Fibroblast of skin of left biceps (primary cell): ENCODE data around the gene OSBPL2.

Source experiments
- DNase-seq, 2 experiments: peaks; one replicate each; pipeline ENCODE4 v3.0.0-alpha.2; 2013; ENCODE audit warnings: low read depth in 2 of 2

Gene OSBPL2

DNA sequence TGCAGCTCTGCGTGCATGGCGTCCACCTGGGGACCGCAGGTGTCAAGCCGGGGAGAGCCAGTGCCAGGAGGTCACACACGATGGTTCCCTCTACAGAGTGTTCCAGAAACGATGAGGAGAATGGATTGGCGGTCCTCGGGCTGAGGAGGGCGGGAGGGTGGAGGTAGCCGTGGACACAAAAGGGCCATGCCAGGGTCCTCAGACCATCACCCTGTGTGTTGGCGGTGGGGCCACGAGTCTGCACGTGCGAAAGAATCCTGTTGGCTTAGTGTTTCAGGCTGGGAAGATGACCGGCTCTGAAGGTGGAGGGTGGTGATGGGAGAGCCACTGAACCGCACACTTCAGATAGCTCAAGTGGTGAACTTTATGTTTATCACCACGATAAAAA lies 31.9 kb upstream of the OSBPL2 start:
- no peak for DNase-seq

GRCh38 chr20:62208061-62208794 lies 30.1 kb upstream of the OSBPL2 start:
- DNase-seq, result no peak

- DNase-seq, result no peak
Observed at GRCh38 chr20:62208795-62209755, 29.2 kb upstream of the OSBPL2 start.

- no peak for DNase-seq
Observed at GRCh38 chr20:62209850-62210495, 28.3 kb upstream of the OSBPL2 start.

- no peak for DNase-seq
Observed at GRCh38 chr20:62210496-62210855, 27.8 kb upstream of the OSBPL2 start.

GRCh38 chr20:62211216-62211615 lies 27.1 kb upstream of the OSBPL2 start:
- DNase-seq, result no peak

DNA sequence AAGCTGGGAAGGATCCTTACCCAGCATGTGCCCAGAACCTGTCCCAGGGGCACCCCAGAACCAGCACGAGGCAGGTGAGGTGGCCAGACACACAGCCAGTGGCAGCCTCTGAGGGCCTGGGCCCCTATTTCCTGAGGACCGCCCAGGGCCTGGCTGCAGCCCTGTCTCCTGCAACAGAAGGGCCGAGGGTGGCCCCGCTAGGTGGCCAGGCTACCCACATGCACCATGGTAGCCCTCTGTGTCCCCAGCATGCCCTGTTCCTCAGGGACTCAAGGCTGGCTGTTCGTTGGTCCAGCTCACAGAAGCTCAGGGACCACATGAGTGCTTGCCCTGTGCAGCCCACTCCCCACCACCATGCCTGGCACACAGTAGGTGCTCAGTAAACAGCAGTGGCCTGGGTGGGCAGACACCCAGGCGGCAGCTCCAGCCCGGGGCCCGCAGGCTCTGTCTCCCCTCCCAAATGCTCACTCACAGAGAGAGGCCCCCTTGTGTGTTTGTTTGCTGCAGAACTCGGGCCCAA lies 26.5 kb upstream of the OSBPL2 start:
- no peak for DNase-seq

DNA sequence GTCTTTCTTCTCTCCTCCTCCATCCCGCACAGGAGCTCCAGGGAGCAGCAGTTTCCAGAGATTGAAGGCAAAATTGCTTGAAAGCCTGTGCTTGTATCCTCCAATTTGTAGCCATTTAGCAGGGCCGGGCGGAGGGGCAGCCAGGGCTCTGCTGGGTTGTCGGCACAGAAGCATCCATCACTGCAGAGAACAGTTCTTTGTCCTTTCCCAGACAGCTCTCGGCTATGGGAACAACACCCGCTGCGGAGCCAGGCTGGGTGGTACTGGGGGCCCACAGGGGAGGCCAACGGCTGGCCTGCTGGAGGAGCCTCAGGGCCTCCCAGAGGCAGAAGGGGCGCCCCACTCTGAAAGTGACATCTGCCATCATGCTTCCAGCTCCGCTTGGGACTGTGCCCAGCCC lies 26.0 kb upstream of the OSBPL2 start:
- DNase-seq, result no peak

- DNase-seq, result no peak
Observed at GRCh38 chr20:62214067-62214466, 24.3 kb upstream of the OSBPL2 start.

DNA sequence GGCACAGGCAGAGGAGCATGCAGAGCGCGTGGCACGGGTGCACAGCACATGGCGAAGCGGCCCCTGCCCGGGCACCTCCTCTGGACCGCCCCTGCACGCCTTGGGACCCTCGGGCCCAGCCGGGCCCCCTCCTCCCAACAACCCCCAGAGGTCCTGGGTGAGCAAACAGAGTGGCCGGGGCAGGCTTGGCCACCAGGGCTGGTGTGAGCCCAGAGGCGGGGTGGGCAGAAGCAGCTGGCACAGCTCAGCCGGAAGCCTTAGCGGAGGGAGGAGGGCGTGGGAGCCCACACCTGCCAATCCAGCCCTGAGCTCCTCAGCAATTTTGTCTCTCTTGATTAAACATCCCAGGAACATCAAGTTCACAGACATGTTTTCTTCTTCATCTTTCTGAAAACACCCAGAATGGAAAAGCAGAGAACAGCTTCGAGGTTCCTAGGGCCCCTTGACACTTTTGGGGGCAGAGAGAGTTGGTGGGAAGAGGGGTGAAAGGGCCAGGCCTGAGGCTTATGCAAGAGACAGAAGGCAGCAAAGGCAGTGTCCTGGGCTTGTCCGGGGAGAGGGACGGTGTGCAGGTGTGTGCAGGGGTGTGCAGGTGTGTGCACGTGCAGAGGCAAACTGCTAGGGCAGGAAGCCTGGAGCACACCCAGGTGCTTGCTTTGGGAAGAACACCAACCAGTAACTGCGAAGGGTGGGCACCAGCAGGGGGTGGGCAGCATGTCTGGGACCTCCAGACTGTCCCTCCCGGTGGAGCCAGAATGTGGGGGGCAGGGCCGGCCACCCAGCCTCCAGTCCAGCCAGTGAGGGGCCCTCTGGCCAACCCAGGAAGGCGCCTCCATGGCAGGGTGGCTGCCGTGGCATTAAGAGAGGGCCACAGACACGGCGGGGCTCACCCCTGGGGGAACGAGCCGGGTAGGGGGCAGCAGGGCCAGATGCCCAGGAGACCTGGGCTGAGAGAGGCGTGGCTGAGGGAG lies 23.0 kb upstream of the OSBPL2 start:
- no peak for DNase-seq

- DNase-seq, result no peak
Observed at GRCh38 chr20:62215991-62216635, 22.2 kb upstream of the OSBPL2 start.

DNA sequence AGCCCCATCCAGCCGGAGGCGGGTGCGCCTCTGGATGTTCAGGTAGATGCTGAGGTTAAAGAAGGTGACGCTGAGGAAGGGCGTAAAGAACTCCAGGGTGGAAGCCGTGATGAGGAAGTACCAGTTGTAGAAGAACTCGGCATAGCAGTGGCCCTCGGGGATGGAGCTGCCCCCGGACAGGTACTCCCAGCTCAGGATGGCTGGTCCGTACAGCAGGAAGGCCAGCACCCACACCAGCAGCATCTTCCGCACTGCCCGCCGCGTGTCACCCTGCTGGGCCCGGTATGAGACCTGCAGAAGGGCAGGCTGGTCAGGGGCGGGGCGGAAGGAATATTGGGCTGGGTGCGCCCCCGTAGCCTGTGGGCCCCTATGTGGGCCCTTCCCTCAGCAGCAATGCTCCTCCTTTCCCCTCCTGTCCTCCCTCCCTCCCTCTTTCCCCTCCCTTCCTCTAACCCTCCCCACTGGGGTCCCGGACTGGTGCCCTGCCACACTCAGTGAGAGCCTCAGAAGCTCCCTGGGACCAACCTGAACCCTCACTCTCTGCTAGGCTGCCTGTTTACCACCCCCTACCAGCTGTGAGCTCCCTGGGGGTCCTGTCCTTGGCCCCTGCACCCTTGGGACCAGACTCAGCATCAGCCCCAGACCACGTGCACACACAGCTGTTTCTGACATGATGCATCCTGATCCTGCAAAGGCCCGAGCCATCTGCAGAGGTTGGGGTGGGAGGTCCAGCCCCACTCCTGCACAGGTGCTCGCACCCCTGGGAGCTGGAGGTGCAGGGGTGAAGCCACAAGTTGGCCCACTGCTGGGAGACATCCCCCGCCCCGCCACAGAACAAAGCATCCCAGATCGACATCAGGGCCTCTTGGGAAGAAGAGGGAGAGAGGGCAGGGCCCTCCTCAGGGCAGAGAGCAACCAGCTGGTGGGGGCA lies 21.4 kb upstream of the OSBPL2 start:
- no peak for DNase-seq

DNA sequence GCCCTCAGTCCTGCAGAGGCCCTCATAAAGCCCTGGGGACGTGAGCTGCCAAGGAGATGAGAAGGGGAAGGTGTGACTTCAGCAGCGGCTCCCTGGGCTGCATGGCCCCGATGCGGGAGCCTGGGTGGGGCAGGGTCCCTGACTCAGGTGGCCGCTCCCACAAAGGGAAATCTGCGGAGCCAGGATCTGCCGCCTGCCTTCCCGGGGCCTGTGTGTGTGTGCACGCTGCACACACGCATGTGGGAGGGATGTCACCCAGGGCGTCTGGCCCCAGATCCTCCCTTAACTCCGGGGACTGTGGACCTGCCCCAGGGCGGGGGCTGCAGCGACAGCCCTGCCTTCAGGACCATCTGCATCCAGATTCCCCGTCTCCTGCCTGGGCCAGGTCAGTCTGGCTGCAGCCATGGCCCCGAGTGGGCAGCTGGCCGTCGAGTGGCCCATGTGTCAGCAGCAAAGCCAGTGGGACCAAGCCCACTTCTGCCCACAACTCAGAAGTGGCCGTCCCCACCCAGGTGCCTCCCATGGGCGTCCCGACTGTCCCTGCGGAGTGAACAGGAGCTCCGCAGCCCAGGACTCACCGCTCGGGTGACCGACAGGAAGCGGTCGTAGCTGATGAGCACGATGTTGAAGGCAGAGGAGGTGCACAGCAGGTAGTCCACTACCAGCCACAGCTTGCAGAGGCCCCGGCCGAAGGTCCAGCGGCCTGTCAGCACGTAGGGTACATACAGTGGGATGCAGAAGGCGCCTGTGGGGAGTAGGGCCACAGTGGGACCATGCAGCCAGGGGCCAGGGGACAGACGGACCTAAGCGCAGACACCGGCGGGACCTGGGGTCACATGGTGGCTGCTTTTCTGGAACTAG lies 20.2 kb upstream of the OSBPL2 start:
- DNase-seq, result no peak

DNA sequence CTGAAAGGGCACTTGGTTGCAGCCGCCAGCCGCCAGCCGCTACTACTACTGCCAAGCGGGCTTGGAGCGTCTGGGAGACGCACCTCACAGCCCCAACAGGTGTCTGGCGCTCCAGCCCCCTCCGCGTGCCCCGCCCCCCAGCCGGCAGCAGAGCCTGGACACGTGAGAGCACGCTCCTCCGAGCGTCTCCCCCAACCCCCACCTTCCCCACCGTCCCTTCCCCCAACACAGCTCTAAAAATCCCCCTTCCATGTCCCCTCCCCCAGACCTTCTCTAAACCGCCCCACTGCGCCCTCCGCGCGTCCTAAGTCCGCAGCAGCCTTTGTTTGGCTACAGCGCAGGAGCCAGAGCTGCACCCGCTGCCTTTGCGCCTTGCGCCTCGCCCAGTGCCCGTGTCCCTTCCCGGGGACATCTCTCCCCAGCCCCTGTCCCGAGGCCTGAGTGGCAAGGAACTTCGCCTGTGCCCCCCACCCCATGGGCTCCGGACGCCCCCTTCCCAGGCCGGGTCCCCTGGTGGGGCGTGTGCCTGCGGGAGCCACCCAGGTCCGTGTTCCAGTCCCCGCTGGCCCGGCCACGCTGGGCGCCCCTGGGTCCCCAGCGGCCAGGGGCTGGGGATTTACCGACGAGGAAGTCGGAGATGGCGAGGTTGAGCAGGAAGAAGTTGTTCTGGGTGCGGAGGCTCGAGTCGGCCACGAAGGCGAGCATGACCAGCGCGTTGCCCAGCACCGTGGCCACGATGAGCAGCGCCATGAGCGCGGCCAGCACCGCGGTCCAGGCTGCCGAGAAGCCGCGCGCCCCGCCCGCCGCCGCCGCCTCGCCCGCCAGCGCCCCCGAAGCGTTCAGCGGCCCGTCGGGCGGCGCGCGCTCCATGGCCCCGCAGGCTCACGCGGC lies 19.0 kb upstream of the OSBPL2 start:
- DNase-seq, result no peak

- no peak for DNase-seq
Observed at GRCh38 chr20:62219992-62220665, 18.2 kb upstream of the OSBPL2 start, which contains the start of gene HRH3. Gene HRH3, minus strand, starts transcription at chr20:62220278. Its CDS starts 308 bp downstream, at chr20:62219970.

- no peak for DNase-seq
Observed at GRCh38 chr20:62220666-62221568, 17.4 kb upstream of the OSBPL2 start.
